Effector memory CD8-positive, alpha-beta T cell (primary cell): Measurements from ENCODE around the gene ZNF385C.

Experiments
- ATAC-seq: fragments of 150-1000 bp; cut with Tn5 transposase; replicated peaks from 2 replicates; pipeline ENCODE4 v1.10.0; 2021; ENCODE audit warnings: mild to moderate bottlenecking, moderate library complexity
- DNase-seq, 3 experiments: peaks; one replicate each; pipeline ENCODE4 v3.0.0; 2021
- H3K27ac Mint-ChIP-seq, 2 donors: one replicate each; pipeline ENCODE4 v1.8.0; 2022; ENCODE audit warnings: mild to moderate bottlenecking in 2 of 2, mixed read lengths in 2 of 2, moderate library complexity in 2 of 2
- H3K27me3 Mint-ChIP-seq, 2 donors: one replicate each; pipeline ENCODE4 v1.8.0; 2022; ENCODE audit warnings: mixed read lengths in 2 of 2
- H3K36me3 Mint-ChIP-seq: one replicate; pipeline ENCODE4 v1.8.0; 2022; ENCODE audit warnings: mild to moderate bottlenecking, moderate library complexity, mixed read lengths; ENCODE audit not compliant: insufficient read depth
- H3K4me1 Mint-ChIP-seq, 2 donors: one replicate each; pipeline ENCODE4 v1.8.0; 2022; ENCODE audit warnings: low read depth in 2 of 2, mixed read lengths in 2 of 2
- H3K4me3 Mint-ChIP-seq, 2 donors: one replicate each; pipeline ENCODE4 v1.8.0; 2022; ENCODE audit warnings: mild to moderate bottlenecking in 2 of 2, mixed read lengths in 2 of 2, moderate library complexity in 2 of 2
- H3K9me3 Mint-ChIP-seq, 2 donors: one replicate each; pipeline ENCODE4 v1.8.0; 2022; ENCODE audit warnings: mixed read lengths in 2 of 2

The ZNF385C gene

GRCh38 chr17:41998497-41998896 lies 99.8 kb downstream of the ZNF385C start:
- H3K36me3 Mint-ChIP-seq, result peaks cover 73% of the 10 kb centered on the region

DNA sequence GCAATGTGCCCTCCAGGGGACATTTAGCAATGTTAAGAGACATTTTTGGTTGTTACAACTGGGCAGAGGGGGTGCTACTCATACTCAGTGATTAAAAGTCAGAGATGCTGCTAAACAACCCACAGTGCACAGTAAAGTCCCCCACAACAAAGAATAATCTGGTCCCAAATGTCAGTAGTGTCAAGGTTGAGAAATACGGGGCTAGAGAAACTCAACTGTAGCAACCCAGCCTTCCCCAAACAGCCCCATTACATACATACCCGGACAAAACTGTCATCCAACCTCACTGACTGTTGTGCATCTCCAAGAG lies 101.5 kb downstream of the ZNF385C start:
- Mint-ChIP-seq H3K9me3 (no peaks in the 10 kb centered on the region), H3K4me3 (no peak overlapping the region), H3K4me1 (peaks cover 0 to 3% of the 10 kb centered on the region in 2 donors), H3K27ac (peak overlapping the region in 1 of 2 donors; percentile 60), H3K27me3 (no peaks in the 10 kb centered on the region), H3K36me3 (peaks cover 90% of the 10 kb centered on the region)
- ATAC-seq (no peak), DNase-seq (no peak)

More at GRCh38 chr17:41998497-41998896, 99.8 kb downstream of the ZNF385C start:
- no peak overlapping the region for H3K27ac Mint-ChIP-seq
- no peak for DNase-seq
- H3K9me3 Mint-ChIP-seq, result no peaks in the 10 kb centered on the region
- no peak for ATAC-seq
- no peak overlapping the region for H3K4me3 Mint-ChIP-seq
- peaks cover 5 to 13% of the 10 kb centered on the region in 2 donors for H3K4me1 Mint-ChIP-seq
- H3K27me3 Mint-ChIP-seq, result no peaks in the 10 kb centered on the region

DNA sequence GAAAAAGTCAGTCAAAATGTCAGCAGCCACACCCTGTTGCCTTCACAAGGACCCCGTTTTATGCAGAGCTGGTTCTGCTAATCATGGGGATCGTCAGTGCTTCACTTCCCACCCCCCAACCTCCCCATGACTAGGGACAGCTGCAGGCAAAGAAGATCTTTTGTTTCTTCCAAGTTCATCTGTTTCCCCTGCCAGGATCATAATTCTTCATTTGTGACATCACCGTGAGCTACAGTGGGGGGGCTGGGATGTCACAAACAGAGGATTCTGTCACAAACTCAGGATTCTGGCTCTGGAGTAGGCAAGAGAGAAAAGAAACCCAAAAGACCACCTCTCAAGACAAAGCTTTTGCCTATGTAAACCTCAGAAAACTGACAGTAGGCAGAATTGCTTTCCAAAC lies 105.7 kb downstream of the ZNF385C start:
- DNase-seq, result no peak
- H3K27me3 Mint-ChIP-seq, result no peaks in the 10 kb centered on the region
- H3K27ac Mint-ChIP-seq, result peak overlapping the region in 1 of 2 donors; percentile 12
- no peak overlapping the region for H3K4me3 Mint-ChIP-seq
- no peaks in the 10 kb centered on the region for H3K9me3 Mint-ChIP-seq
- no peak for ATAC-seq
- H3K4me1 Mint-ChIP-seq, result peaks cover 0 to 10% of the 10 kb centered on the region in 2 donors
- H3K36me3 Mint-ChIP-seq, result peaks cover 88% of the 10 kb centered on the region

GRCh38 chr17:41989702-41990419 lies 108.4 kb downstream of the ZNF385C start:
- no peak overlapping the region for H3K4me3 Mint-ChIP-seq
- DNase-seq (no peak), ATAC-seq (no peak)
- no peaks in the 10 kb centered on the region for H3K27me3 Mint-ChIP-seq
- no peak overlapping the region for H3K27ac Mint-ChIP-seq
- peaks cover 0 to 12% of the 10 kb centered on the region in 2 donors for H3K4me1 Mint-ChIP-seq
- no peaks in the 10 kb centered on the region for H3K9me3 Mint-ChIP-seq
- H3K36me3 Mint-ChIP-seq, result peaks cover 89% of the 10 kb centered on the region

GRCh38 chr17:41988418-41988817 lies 109.9 kb downstream of the ZNF385C start:
- Mint-ChIP-seq H3K4me1 (peaks cover 0 to 15% of the 10 kb centered on the region in 2 donors), H3K9me3 (no peaks in the 10 kb centered on the region), H3K36me3 (peaks cover 89% of the 10 kb centered on the region), H3K4me3 (no peak overlapping the region), H3K27me3 (no peaks in the 10 kb centered on the region), H3K27ac (no peak overlapping the region)
- no peak for ATAC-seq
- no peak for DNase-seq

DNA sequence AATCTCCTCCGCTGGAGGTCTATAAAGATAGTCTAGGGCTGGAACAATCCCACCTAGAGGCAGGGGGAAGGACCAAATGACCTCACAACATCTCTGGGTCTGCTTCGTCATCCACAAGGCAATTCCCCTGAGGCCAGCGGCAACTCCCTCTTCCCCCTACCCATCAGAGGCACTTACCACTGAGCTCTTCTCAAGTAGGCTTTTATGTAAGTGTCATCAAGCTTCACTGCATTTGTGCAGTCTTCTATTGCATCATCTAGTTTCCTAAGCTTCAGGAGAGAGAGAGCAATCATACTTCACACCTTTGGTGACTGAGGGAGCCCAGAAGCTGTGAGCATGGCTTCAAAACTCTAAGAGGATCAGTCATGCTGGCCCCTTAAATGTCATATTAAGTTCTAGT lies 110.6 kb downstream of the ZNF385C start:
- peaks cover 89% of the 10 kb centered on the region for H3K36me3 Mint-ChIP-seq

GRCh38 chr17:41986634-41987033 lies 111.6 kb downstream of the ZNF385C start:
- H3K36me3 Mint-ChIP-seq, result peaks cover 89% of the 10 kb centered on the region
- no peaks in the 10 kb centered on the region for H3K9me3 Mint-ChIP-seq
- H3K27ac Mint-ChIP-seq, result peak overlapping the region in 1 of 2 donors; percentile 38
- H3K4me3 Mint-ChIP-seq, result no peak overlapping the region
- peaks cover 0 to 15% of the 10 kb centered on the region in 2 donors for H3K4me1 Mint-ChIP-seq
- no peak for DNase-seq
- ATAC-seq, result no peak
- no peaks in the 10 kb centered on the region for H3K27me3 Mint-ChIP-seq

More for the DNA sequence above, 110.6 kb downstream of the ZNF385C start:
- Mint-ChIP-seq H3K27ac (no peak overlapping the region), H3K9me3 (no peaks in the 10 kb centered on the region), H3K4me1 (peaks cover 0 to 15% of the 10 kb centered on the region in 2 donors), H3K27me3 (no peaks in the 10 kb centered on the region), H3K4me3 (no peak overlapping the region)
- DNase-seq (no peak), ATAC-seq (no peak)

DNA sequence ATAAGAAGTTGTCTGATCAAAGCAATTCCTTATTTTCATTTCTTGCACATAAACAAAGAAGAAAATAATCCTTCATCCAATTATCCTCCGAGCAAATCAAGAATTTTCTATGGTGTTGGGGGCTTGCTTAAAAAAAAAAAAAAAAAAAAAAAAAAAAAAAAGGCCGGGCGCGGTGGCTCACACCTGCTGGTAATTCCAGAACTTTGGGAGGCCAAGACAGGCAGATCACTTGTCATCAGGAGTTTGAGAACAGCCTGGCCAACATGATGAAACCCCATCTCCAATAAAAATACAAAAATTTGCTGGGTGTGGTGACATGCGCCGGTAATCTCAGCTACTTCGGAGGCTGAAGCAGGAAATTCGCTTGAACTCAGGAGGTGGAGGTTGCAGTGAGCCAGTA lies 112.4 kb downstream of the ZNF385C start:
- H3K9me3 Mint-ChIP-seq, result no peaks in the 10 kb centered on the region
- H3K27ac Mint-ChIP-seq, result peak overlapping the region in 1 of 2 donors; percentile 38
- H3K36me3 Mint-ChIP-seq, result peaks cover 89% of the 10 kb centered on the region
- no peak overlapping the region for H3K4me3 Mint-ChIP-seq
- DNase-seq, result no peak
- ATAC-seq, result no peak
- H3K4me1 Mint-ChIP-seq, result peaks cover 0 to 10% of the 10 kb centered on the region in 2 donors
- H3K27me3 Mint-ChIP-seq, result no peaks in the 10 kb centered on the region

DNA sequence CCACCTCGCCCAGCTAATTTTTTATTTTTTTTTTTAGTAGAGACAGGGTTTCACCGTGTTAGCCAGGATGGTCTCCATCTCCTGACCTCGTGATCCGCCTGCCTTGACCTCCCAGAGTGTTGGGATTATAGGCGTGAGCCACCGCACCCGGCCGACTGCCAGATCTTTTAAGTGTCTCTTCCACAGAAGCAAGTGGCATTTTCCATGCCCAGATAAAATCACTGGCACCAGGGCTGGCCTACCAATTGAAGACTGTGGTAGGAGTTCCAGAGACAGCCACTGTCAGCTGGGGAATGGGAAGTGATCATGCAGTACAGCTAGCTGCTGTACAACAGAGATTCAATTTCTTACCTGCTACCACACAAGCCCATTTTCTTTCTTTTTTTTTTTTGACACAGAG lies 113.8 kb downstream of the ZNF385C start:
- no peak for ATAC-seq
- Mint-ChIP-seq H3K4me1 (peaks cover 0 to 9% of the 10 kb centered on the region in 2 donors), H3K9me3 (no peaks in the 10 kb centered on the region), H3K4me3 (no peak overlapping the region), H3K27me3 (no peaks in the 10 kb centered on the region), H3K36me3 (peaks cover 91% of the 10 kb centered on the region), H3K27ac (no peak overlapping the region)
- DNase-seq, result no peak

- Mint-ChIP-seq H3K27ac (peak overlapping the region in 1 of 2 donors; percentile 32), H3K9me3 (no peaks in the 10 kb centered on the region), H3K4me3 (no peak overlapping the region), H3K27me3 (no peaks in the 10 kb centered on the region), H3K4me1 (peaks cover 0 to 3% of the 10 kb centered on the region in 2 donors), H3K36me3 (peaks cover 98% of the 10 kb centered on the region)
- no peak for DNase-seq
- ATAC-seq, result no peak
These were observed 116.1 kb downstream of the ZNF385C start for GRCh38 chr17:41982026-41982760.

GRCh38 chr17:41977991-41978390 lies 120.3 kb downstream of the ZNF385C start:
- Mint-ChIP-seq H3K27ac (no peak overlapping the region), H3K4me1 (no peaks in the 10 kb centered on the region), H3K9me3 (no peaks in the 10 kb centered on the region), H3K36me3 (peaks cover 90% of the 10 kb centered on the region), H3K4me3 (no peak overlapping the region), H3K27me3 (no peaks in the 10 kb centered on the region)
- ATAC-seq, result no peak
- no peak for DNase-seq

DNA sequence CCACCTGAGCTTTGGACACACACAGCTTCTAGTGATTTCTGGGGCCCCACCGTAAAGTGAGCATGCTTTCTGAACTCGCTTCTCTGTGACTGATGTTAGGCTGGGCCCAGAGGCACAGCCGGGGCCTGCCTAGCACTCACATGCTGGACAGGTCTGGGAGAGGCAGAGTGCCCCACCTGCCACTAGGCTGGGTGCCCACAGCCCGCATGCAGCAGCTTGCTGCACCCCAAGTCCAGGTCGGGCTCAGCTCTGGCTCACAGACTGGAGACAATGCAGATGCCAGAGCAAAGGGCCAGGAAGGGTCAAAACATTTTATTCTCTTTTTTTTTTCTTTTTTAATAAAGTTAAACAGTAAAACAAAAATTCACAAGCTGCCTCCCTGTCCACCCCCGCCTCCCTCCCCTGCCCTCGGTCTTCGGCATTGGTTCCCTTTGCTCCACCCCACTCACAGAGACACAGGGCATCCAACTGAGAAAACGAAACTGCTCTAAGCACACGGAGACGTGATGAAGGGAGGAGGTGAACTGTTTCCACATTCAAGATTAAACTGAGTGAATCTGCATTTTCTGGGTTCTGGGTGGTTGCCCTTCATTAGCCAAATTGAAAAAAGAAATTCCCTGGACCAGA lies 122.0 kb downstream of the ZNF385C start:
- no peaks in the 10 kb centered on the region for H3K27me3 Mint-ChIP-seq
- H3K4me3 Mint-ChIP-seq, result no peak overlapping the region
- no peak overlapping the region for H3K27ac Mint-ChIP-seq
- DNase-seq (no peak), ATAC-seq (no peak)
- peaks cover 0 to 6% of the 10 kb centered on the region in 2 donors for H3K4me1 Mint-ChIP-seq
- peaks cover 84% of the 10 kb centered on the region for H3K36me3 Mint-ChIP-seq
- H3K9me3 Mint-ChIP-seq, result no peaks in the 10 kb centered on the region
